PC-9 (cell line): ENCODE results near the gene UBE2L5. TPM values are rescaled to one million over a fixed set of nuclear protein-coding genes. Genes with fewer than 3 reads are reported as not detected.
A peak's percentile ranks its signal among the peaks of the same experiment; 100 is the strongest.

Source experiments
- BruUV-seq: library from RNA; stranded (reverse); fragments of 400-500 nt; replicated peaks from 2 replicates; lab custom pipeline; 2021; lab: Mats Ljungman, UMichigan
- CTCF ChIA-PET: fragments of 300-600 bp; sonication (Branson Sonifier 250); formaldehyde crosslinking; loops from one replicate; lab custom pipeline; 2022; ENCODE audit warnings: antibody characterized with exemption; lab: Charles Lee
- POLR2A ChIA-PET: fragments of 300-600 bp; sonication (Branson Sonifier 250); formaldehyde crosslinking; loops from one replicate; lab custom pipeline; 2022; ENCODE audit warnings: antibody characterized with exemption; ENCODE audit not compliant: unreplicated experiment; lab: Charles Lee
- DNase-seq, 2 experiments: peaks; one replicate each; pipeline versions ENCODE4 v3.0.0 to v3.0.0-alpha.2; 2015 to 2022; ENCODE audit warnings: mixed read lengths in 1 of 2
- H2AFZ ChIP-seq: fragments of 200-600 bp; sonication (generic); 2 replicates; pipeline ENCODE4 v1.8.1; 2017; ENCODE audit warnings: antibody characterized with exemption
- H3F3A ChIP-seq: fragments of 200-600 bp; sonication (generic); 2 replicates; pipeline ENCODE4 v1.8.1; 2017; ENCODE audit warnings: antibody characterized with exemption, mild to moderate bottlenecking, low read depth; ENCODE audit not compliant: insufficient read depth
- H3K27ac ChIP-seq: fragments of 200-600 bp; sonication (generic); 2 replicates; pipeline ENCODE4 v1.6.1; 2016; ENCODE audit warnings: mixed run types
- H3K27me3 ChIP-seq: fragments of 200-600 bp; sonication (generic); 2 replicates; pipeline ENCODE4 v1.6.1; 2016; ENCODE audit warnings: low read depth, mixed run types; ENCODE audit not compliant: insufficient read depth
- H3K36me3 ChIP-seq: fragments of 200-600 bp; sonication (generic); 2 replicates; pipeline ENCODE4 v1.6.1; 2016; ENCODE audit warnings: low read depth, mixed run types
- H3K4me1 ChIP-seq: fragments of 200-600 bp; sonication (generic); replicated peaks from 2 replicates; pipeline ENCODE4 v1.6.1; 2016; ENCODE audit warnings: mixed run types; ENCODE audit not compliant: insufficient read depth
- H3K4me2 ChIP-seq: fragments of 200-600 bp; sonication (generic); 2 replicates; pipeline ENCODE4 v1.6.1; 2017; ENCODE audit warnings: mixed run types
- H3K4me3 ChIP-seq: fragments of 200-600 bp; sonication (generic); 2 replicates; pipeline ENCODE4 v1.6.1; 2016; ENCODE audit warnings: mixed run types
- H3K79me2 ChIP-seq: fragments of 200-600 bp; sonication (generic); 2 replicates; pipeline ENCODE4 v1.6.1; 2017; ENCODE audit warnings: low read depth, mixed run types
- H3K9me2 ChIP-seq: fragments of 200-600 bp; sonication (generic); 2 replicates; pipeline ENCODE4 v1.8.1; 2017; ENCODE audit warnings: mild to moderate bottlenecking; ENCODE audit not compliant: insufficient read depth
- H3K9me3 ChIP-seq: fragments of 200-600 bp; sonication (generic); 2 replicates; pipeline ENCODE4 v1.8.1; 2016; ENCODE audit warnings: low read depth; ENCODE audit not compliant: insufficient read depth
- H4K20me1 ChIP-seq: fragments of 200-600 bp; sonication (generic); 2 replicates; pipeline ENCODE4 v1.8.1; 2017; ENCODE audit not compliant: insufficient read depth
- EZH2 ChIP-seq: fragments of 200-600 bp; sonication (generic); IDR thresholded peaks from 2 replicates; pipeline ENCODE4 v1.8.0; 2017; ENCODE audit warnings: antibody characterized with exemption, low read depth
- intact Hi-C: fragments of 100-400 bp; cut with micrococcal nuclease; formaldehyde crosslinking; loops from one replicate; pipeline ENCODE4 v1.10.0; 2022; ENCODE audit not compliant: unreplicated experiment
- total RNA-seq: library from RNA; stranded (reverse); gene quantifications from 2 replicates; pipeline ENCODE4 v1.2.3, GENCODE V29; 2021
- TF ChIP-seq, protein P1 (sequence below): fragments of 200-600 bp; sonication (generic); conservative IDR thresholded peaks from 2 replicates; pipeline ENCODE4 v1.6.1; 2017; ENCODE audit warnings: mixed run types, antibody characterized with exemption, mild to moderate bottlenecking, moderate library complexity

UBE2L5 gene
- total RNA-seq, 1 experiment from 2014 or later: not detected

DNA sequence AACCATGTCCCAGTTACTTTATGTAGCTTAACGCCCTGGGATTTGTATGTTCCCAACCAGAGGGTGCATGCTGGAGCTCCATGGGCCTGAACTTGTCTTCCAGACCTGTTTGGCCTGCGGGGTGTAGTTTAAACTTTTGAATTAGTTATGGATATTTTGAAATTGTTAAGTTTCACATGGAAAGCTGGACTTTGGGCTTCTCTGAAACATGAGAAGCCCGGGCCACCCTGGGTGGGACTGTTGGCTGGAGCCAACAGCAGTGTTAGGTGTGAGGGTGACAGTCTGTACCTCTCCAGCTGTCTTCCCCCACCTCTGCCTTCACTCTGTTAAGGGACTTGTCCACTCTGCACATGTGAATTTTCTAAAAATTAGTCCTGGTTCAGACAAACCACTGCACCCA is 1.6 kb downstream of the UBE2L5 start:
- ChIA-PET POLR2A (no interaction called here), CTCF (no interaction called here)
- TF ChIP-seq, protein P1, sequence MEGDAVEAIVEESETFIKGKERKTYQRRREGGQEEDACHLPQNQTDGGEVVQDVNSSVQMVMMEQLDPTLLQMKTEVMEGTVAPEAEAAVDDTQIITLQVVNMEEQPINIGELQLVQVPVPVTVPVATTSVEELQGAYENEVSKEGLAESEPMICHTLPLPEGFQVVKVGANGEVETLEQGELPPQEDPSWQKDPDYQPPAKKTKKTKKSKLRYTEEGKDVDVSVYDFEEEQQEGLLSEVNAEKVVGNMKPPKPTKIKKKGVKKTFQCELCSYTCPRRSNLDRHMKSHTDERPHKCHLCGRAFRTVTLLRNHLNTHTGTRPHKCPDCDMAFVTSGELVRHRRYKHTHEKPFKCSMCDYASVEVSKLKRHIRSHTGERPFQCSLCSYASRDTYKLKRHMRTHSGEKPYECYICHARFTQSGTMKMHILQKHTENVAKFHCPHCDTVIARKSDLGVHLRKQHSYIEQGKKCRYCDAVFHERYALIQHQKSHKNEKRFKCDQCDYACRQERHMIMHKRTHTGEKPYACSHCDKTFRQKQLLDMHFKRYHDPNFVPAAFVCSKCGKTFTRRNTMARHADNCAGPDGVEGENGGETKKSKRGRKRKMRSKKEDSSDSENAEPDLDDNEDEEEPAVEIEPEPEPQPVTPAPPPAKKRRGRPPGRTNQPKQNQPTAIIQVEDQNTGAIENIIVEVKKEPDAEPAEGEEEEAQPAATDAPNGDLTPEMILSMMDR: no peak
- TF ChIP-seq EZH2: no peak
- intact Hi-C loops: no loop called here
- Histone ChIP-seq H2AFZ (no peak overlapping the region), H3K4me1 (peaks cover 11% of the 10 kb centered on the region; the same call in 1 of the 2 replicates), H3K9me3 (no peaks in the 10 kb centered on the region), H3K27me3 (no peaks in the 10 kb centered on the region), H3K4me3 (no peak overlapping the region), H4K20me1 (no peaks in the 10 kb centered on the region), H3K36me3 (no peaks in the 10 kb centered on the region), H3K27ac (no peak overlapping the region), H3K79me2 (no peaks in the 10 kb centered on the region), H3K9me2 (no peaks in the 10 kb centered on the region), H3K4me2 (no peak overlapping the region), H3F3A (peaks cover 6% of the 10 kb centered on the region; the same call in 1 of the 2 replicates)
- no TSS peak for BruUV-seq
- no peak for DNase-seq

DNA sequence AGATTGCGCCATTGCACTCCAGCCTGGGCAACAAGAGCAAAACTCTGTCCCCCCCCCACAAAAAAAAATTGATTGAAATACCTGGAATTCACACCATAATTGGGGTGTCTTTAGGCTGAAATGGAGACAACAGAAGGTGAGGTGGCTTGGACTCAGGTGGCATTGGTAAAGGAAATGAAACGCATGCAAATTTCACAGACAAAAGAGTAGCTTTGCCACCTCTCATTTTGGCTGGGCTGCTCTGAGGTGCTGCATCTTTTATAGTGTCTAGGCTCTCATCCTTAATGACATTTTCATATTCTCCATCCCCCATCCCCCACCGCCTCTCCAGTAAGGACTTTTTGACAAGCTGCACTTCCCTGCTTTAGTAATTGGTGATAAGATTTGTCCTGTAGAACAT is 6.9 kb downstream of the UBE2L5 start:
- Histone ChIP-seq H3K79me2 (no peaks in the 10 kb centered on the region), H3K9me2 (no peaks in the 10 kb centered on the region), H3K9me3 (no peaks in the 10 kb centered on the region), H3K4me3 (no peak overlapping the region), H3K36me3 (no peaks in the 10 kb centered on the region), H3K27me3 (no peaks in the 10 kb centered on the region), H3K27ac (no peak overlapping the region), H3F3A (peaks cover 29% of the 10 kb centered on the region), H4K20me1 (no peaks in the 10 kb centered on the region), H2AFZ (no peak overlapping the region), H3K4me1 (peaks cover 39% of the 10 kb centered on the region), H3K4me2 (no peak overlapping the region)
- no TSS peak for BruUV-seq
- ChIA-PET CTCF (interaction anchor here (0.7 kb wide), 1 partner anchor 617 kb away, joined by 8 read pairs; no protein-coding TSS in a partner anchor), POLR2A (no interaction called here)
- no peak for DNase-seq
- intact Hi-C loops: no loop called here
- no peak for TF ChIP-seq EZH2
- TF ChIP-seq, protein P1: no peak

DNA sequence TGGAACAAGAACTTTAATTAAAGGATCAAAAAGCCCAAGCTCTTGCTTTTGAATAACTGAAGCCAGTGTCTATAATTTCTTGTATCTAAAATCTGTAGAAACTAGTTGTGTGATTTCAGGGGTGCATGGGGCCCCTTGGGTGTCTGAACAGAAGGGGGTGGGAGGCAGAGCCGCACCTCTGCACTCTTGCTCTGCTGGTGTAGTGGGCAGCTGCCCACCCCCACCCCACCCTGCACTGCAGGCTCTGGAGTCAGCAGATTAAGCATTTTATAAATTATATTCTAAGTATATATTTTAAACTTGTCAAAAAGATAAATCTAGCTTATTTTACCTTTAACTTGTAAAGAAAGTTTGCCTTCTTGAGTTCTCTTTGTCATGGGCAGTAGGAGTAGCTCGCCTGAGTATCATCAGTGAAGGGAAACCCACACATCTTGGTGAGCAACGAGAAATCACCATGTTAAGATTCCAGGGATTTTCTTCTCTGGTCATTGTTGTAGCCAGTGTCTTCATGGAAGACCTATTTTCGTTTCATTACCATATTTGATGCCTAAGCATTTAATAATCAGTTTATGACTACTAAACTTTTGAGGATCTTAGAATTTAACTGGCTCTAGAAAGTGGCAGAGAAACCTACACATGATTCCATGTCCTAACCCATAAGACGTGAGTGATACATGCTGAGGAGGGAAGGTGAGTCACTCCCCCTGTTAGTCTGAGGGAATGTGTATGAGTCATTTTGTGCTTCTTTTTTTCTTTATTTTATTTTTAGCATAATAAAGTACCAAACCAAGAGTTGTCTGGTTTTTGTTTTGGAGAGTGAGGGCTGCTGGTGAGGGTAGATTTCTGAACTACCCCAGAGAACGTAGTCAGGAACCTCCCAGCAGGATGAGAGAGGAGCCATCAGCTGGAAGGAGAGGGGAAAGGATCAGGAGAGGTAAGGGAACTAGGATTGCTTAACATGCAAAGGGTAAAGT is 7.7 kb downstream of the UBE2L5 start:
- no peak for TF ChIP-seq EZH2
- TF ChIP-seq, protein P1: no peak
- DNase-seq: peak in 1 of 2 experiments; percentile 85
- Histone ChIP-seq H3K9me3 (no peaks in the 10 kb centered on the region), H3K9me2 (no peaks in the 10 kb centered on the region), H3K27me3 (no peaks in the 10 kb centered on the region), H3F3A (peaks cover 29% of the 10 kb centered on the region), H3K27ac (peak overlapping the region; percentile 69), H3K4me1 (peaks cover 39% of the 10 kb centered on the region), H3K79me2 (no peaks in the 10 kb centered on the region), H3K36me3 (no peaks in the 10 kb centered on the region), H3K4me2 (peak overlapping the region; percentile 66), H4K20me1 (no peaks in the 10 kb centered on the region), H2AFZ (no peak overlapping the region), H3K4me3 (no peak overlapping the region; the same call in 1 of the 2 replicates)
- POLR2A ChIA-PET: interaction anchor here (0.7 kb wide), 2 partner anchors 36 to 88 kb away, joined by 5 to 16 read pairs; no protein-coding TSS in a partner anchor
- CTCF ChIA-PET: interaction anchor here (0.6 to 0.7 kb wide), 2 partner anchors 21 to 616 kb away, joined by 5 to 8 read pairs; no protein-coding TSS in a partner anchor
- intact Hi-C loops: no loop called here
- BruUV-seq: no TSS peak
